GM23248 (cell line): Measurements from ENCODE around the gene BCL2L11. TPM values are rescaled to one million over a fixed set of nuclear protein-coding genes. Genes with fewer than 3 reads are reported as not detected.
A peak's percentile ranks its signal among the peaks of the same experiment; 100 is the strongest.

Source experiments
- DNase-seq: peaks from one replicate; pipeline ENCODE4 v3.0.0-alpha.2; 2015
- H2AFZ ChIP-seq: fragments of 200-600 bp; sonication (generic); 2 replicates; pipeline ENCODE4 v1.6.1; 2016; ENCODE audit warnings: antibody characterized with exemption
- H3F3A ChIP-seq: fragments of 200-600 bp; sonication (generic); 2 replicates; pipeline ENCODE4 v1.6.1; 2016; ENCODE audit warnings: mild to moderate bottlenecking, antibody characterized with exemption, mixed run types; ENCODE audit not compliant: insufficient read depth
- H3K27ac ChIP-seq: fragments of 200-600 bp; sonication (generic); 2 replicates; pipeline ENCODE4 v1.5.1; 2016; ENCODE audit warnings: mild to moderate bottlenecking
- H3K27me3 ChIP-seq: fragments of 200-600 bp; sonication (generic); replicated peaks from 2 replicates; pipeline ENCODE4 v1.6.1; 2016; ENCODE audit warnings: mild to moderate bottlenecking; ENCODE audit not compliant: insufficient read depth
- H3K36me3 ChIP-seq: fragments of 200-600 bp; sonication (generic); 2 replicates; pipeline ENCODE4 v1.6.1; 2016; ENCODE audit warnings: low read depth, mild to moderate bottlenecking
- H3K4me1 ChIP-seq: fragments of 200-600 bp; sonication (generic); 2 replicates; pipeline ENCODE4 v1.6.1; 2016; ENCODE audit warnings: mild to moderate bottlenecking; ENCODE audit not compliant: insufficient read depth
- H3K4me2 ChIP-seq: fragments of 200-600 bp; sonication (generic); one replicate; pipeline ENCODE4 v1.6.1; 2016; ENCODE audit warnings: mild to moderate bottlenecking; ENCODE audit not compliant: unreplicated experiment
- H3K4me3 ChIP-seq: fragments of 200-600 bp; sonication (generic); 2 replicates; pipeline ENCODE4 v1.5.1; 2016; ENCODE audit warnings: mild to moderate bottlenecking
- H3K79me2 ChIP-seq: fragments of 200-600 bp; sonication (generic); 2 replicates; pipeline ENCODE4 v1.6.1; 2016; ENCODE audit warnings: mild to moderate bottlenecking; ENCODE audit not compliant: insufficient read depth
- H3K9ac ChIP-seq: fragments of 200-600 bp; sonication (generic); 2 replicates; pipeline ENCODE4 v1.6.1; 2016; ENCODE audit warnings: mild to moderate bottlenecking
- H3K9me2 ChIP-seq: fragments of 200-600 bp; sonication (generic); 2 replicates; pipeline ENCODE4 v1.6.1; 2016; ENCODE audit warnings: mixed run types, mild to moderate bottlenecking, moderate library complexity; ENCODE audit not compliant: insufficient read depth
- H3K9me3 ChIP-seq: fragments of 200-600 bp; sonication (generic); one replicate; pipeline ENCODE4 v1.6.1; 2017; ENCODE audit warnings: low read depth
- H4K20me1 ChIP-seq: fragments of 200-600 bp; sonication (generic); 2 replicates; pipeline ENCODE4 v1.6.0; 2016; ENCODE audit not compliant: insufficient read depth
- EZH2 ChIP-seq: fragments of 200-600 bp; sonication (generic); IDR thresholded peaks from 2 replicates; pipeline ENCODE4 v1.6.1; 2018; ENCODE audit warnings: antibody characterized with exemption, mild to moderate bottlenecking; ENCODE audit not compliant: insufficient read depth, poor library complexity, severe bottlenecking
- EZH2phosphoT487 ChIP-seq: fragments of 200-600 bp; sonication (generic); IDR thresholded peaks from 2 replicates; pipeline ENCODE4 v1.6.1; 2018; ENCODE audit warnings: antibody characterized with exemption, moderate library complexity, mild to moderate bottlenecking, low read depth; ENCODE audit not compliant: insufficient read depth
- WGBS, 2 experiments: methylation state at CpG; one replicate each; pipeline ENCODE4 v1.1.6; 2015 to 2017; ENCODE audit warnings: low lambda C conversion rate in 2 of 2, low coverage in 1 of 2; ENCODE audit errors: missing lambda C conversion rate in 2 of 2; 5-methylcytosine and 5-hydroxymethylcytosine counted together
- in situ Hi-C: fragments of 300-500 bp; cut with MboI; formaldehyde crosslinking; loops from 2 replicates; pipeline ENCODE4 v1.15.0; 2020
- polyA plus RNA-seq: library from polyadenylated mRNA; unstranded; fragments of >200 nt; fragmentation: Nextera tagmentation; extraction: Ambion mirVana; gene quantifications from 2 replicates; pipeline ENCODE4 v1.2.1, GENCODE V29; 2016
- total RNA-seq: library from RNA; depleted of rRNA; stranded (reverse); fragments of >200 nt; shearing (Covaris generic); gene quantifications from 2 replicates; pipeline ENCODE4 v1.2.3, GENCODE V29; 2014

BCL2L11 gene
- total and polyA plus RNA-seq, 2 experiments from 2014 or later = 0.22 to 0.55 TPM

- H3K36me3 ChIP-seq = peaks cover 4% of the 10 kb centered on the region
- no peaks in the 10 kb centered on the region for H3K9me2 ChIP-seq
- H3K9me3 ChIP-seq = peaks cover 2% of the 10 kb centered on the region
- H3K4me1 ChIP-seq = no peaks in the 10 kb centered on the region
- H3K27ac ChIP-seq = no peak overlapping the region
- no peak overlapping the region for H3K4me3 ChIP-seq
- no peak overlapping the region for H3K4me2 ChIP-seq
- no peaks in the 10 kb centered on the region for H3K79me2 ChIP-seq
- in situ Hi-C loops = no loop called here
- TF ChIP-seq EZH2phosphoT487 (no peak), EZH2 (no peak)
- 100% methylated on average over 1 of the region's 1 CpG for WGBS, 2 experiments
- H2AFZ ChIP-seq = no peak overlapping the region
- no peaks in the 10 kb centered on the region for H4K20me1 ChIP-seq
- H3K9ac ChIP-seq = no peak overlapping the region
- H3F3A ChIP-seq = no peaks in the 10 kb centered on the region
- H3K27me3 ChIP-seq = no peaks in the 10 kb centered on the region
- DNase-seq = peak; percentile 51
These were observed 88.4 kb downstream of the BCL2L11 start for GRCh38 chr2:111209045-111209514.

GRCh38 chr2:111210036-111210435 lies 89.3 kb downstream of the BCL2L11 start:
- no peak overlapping the region for H3K27ac ChIP-seq
- no peaks in the 10 kb centered on the region for H3K79me2 ChIP-seq
- TF ChIP-seq EZH2phosphoT487 = no peak
- H3K4me3 ChIP-seq = no peak overlapping the region
- no peak overlapping the region for H3K4me2 ChIP-seq
- no peaks in the 10 kb centered on the region for H3K27me3 ChIP-seq
- no peaks in the 10 kb centered on the region for H3K9me2 ChIP-seq
- H3K9ac ChIP-seq = no peak overlapping the region
- no peak for DNase-seq
- peaks cover 10% of the 10 kb centered on the region for H3K36me3 ChIP-seq
- WGBS, 2 experiments = 96 to 100% methylated on average over 1 of the region's 1 CpG
- in situ Hi-C loops = no loop called here
- H3F3A ChIP-seq = no peaks in the 10 kb centered on the region
- no peaks in the 10 kb centered on the region for H4K20me1 ChIP-seq
- no peak overlapping the region for H2AFZ ChIP-seq
- no peaks in the 10 kb centered on the region for H3K4me1 ChIP-seq
- peaks cover 8% of the 10 kb centered on the region for H3K9me3 ChIP-seq

GRCh38 chr2:111213877-111214276 lies 93.2 kb downstream of the BCL2L11 start:
- TF ChIP-seq EZH2phosphoT487 (no peak), EZH2 (no peak)

GRCh38 chr2:111216811-111217652 lies 96.3 kb downstream of the BCL2L11 start:
- in situ Hi-C loops = no loop called here
- Histone ChIP-seq H3K9ac (no peak overlapping the region), H3K27ac (no peak overlapping the region), H3K79me2 (no peaks in the 10 kb centered on the region), H3F3A (no peaks in the 10 kb centered on the region), H3K4me3 (no peak overlapping the region), H4K20me1 (no peaks in the 10 kb centered on the region), H3K9me2 (no peaks in the 10 kb centered on the region), H3K4me1 (no peaks in the 10 kb centered on the region), H3K9me3 (peaks cover 8% of the 10 kb centered on the region), H3K36me3 (peaks cover 10% of the 10 kb centered on the region), H3K27me3 (no peaks in the 10 kb centered on the region), H2AFZ (no peak overlapping the region), H3K4me2 (no peak overlapping the region)
- TF ChIP-seq EZH2 (no peak), EZH2phosphoT487 (no peak)
- DNase-seq = no peak
- WGBS, 2 experiments = 87 to 91% methylated on average over 6 of the region's 6 CpGs

More at GRCh38 chr2:111213877-111214276, 93.2 kb downstream of the BCL2L11 start:
- Histone ChIP-seq H3F3A (no peaks in the 10 kb centered on the region), H3K9me3 (peaks cover 8% of the 10 kb centered on the region), H3K9me2 (no peaks in the 10 kb centered on the region), H3K79me2 (no peaks in the 10 kb centered on the region), H2AFZ (no peak overlapping the region), H3K4me2 (no peak overlapping the region), H3K4me3 (no peak overlapping the region), H3K27me3 (no peaks in the 10 kb centered on the region), H3K4me1 (no peaks in the 10 kb centered on the region), H4K20me1 (no peaks in the 10 kb centered on the region), H3K27ac (no peak overlapping the region), H3K36me3 (peaks cover 10% of the 10 kb centered on the region), H3K9ac (no peak overlapping the region)
- no peak for DNase-seq
- in situ Hi-C loops = no loop called here
